NCI-H187 treated with DMSO at 0.1 percent for 48 hours (cell line): Measurements from ENCODE around the gene EDN2.

Source experiments
- DNase-seq: peaks from one replicate; lab custom pipeline; 2025; lab: John Stamatoyannopoulos, UW

EDN2 gene

DNA sequence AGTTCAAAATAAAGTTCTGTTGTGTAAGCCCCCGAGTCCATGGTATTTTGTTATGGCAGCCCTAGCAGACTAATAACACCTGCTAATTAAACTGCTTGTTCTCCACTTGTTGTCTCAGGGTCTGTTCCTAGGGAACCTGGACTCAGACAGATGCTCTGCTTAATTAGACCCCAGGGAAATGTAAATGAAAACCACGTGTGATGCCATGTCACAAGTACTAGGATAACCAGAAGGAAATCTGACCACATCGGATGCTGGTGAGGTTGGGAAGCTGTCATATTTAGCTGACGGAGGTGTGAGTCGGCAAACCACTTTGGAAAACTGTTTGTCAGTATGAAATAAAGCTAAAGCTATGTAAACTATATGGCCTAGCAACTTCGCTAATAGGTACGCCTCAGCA, 19.6 kb downstream of the EDN2 start:
- no peak for DNase-seq

DNA sequence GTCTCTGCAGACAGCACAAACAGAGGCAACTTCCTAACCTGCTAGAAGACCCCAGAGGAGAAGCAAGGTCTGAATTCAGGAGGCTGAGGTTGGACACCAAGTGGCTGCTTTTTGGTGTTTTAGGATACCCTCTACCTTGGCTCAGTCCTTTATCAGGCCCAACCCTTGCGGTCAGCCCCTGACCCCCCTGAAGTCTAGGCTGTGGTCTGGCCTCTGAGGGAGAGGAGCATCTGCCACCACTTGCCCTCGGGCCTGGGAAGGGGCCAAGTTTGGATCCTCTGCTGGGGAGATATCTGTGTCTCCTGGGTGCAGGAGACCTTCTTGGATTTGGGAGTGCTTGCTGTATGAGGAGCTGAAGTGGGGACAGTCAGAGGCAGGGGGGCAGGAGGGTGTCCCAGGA, 21.0 kb downstream of the EDN2 start:
- no peak for DNase-seq

DNA sequence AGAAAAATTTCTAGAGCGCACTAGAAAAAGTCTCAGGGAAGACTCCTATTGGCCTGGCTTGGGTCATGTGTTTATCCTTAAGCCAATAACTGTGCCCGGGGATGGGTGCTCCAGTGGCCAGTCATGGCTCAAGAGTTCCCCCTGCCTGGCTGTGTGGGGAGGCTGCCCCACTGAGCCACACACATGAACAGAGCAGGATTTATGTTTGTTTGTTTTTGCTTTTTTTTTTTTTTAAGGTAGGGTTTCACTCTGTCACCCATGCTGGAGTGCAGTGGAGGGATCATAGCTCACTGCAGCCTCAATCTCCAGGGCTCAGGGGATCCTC, 21.8 kb downstream of the EDN2 start:
- no peak for DNase-seq

DNA sequence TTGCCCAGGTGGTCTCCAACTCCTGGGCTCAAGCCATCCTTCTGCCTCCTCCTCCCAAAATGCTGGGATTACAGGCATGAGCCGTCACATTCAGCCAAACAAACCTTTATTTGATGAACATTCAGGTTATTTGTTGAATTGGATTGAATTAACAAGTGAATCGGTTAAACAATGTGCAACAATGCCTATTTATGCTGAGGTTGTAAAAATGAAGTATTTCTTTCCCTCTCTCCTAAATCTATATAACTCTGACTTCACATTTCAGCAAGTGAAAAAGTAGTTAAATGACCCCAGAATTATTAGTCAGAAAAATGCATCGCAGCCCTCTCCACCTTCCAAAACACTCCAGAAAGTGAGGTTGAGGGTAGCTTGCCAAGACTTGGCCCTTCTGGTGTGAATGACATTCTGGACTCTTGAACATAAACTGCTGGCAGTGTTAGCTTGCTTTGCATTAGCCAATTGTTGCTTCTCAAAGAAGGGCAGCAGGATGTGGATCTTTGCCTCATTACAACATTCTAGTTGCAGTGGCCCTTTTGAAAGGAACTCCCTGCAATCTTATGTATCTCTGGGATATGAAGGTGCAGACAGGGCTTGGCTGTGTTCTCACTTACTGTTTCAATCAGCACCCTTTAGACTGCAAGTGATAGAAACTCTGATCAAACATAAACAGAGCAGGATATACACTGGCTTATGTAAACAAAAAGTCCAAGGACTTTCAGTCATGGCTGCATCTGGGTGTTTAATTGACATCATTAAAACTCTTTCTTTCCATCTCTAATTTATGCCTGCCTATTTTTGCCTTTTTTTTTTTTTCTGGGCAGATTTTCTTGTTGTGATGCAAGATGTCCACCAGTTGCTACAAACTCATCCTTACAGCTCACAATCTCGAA, 22.4 kb downstream of the EDN2 start:
- no peak for DNase-seq

DNA sequence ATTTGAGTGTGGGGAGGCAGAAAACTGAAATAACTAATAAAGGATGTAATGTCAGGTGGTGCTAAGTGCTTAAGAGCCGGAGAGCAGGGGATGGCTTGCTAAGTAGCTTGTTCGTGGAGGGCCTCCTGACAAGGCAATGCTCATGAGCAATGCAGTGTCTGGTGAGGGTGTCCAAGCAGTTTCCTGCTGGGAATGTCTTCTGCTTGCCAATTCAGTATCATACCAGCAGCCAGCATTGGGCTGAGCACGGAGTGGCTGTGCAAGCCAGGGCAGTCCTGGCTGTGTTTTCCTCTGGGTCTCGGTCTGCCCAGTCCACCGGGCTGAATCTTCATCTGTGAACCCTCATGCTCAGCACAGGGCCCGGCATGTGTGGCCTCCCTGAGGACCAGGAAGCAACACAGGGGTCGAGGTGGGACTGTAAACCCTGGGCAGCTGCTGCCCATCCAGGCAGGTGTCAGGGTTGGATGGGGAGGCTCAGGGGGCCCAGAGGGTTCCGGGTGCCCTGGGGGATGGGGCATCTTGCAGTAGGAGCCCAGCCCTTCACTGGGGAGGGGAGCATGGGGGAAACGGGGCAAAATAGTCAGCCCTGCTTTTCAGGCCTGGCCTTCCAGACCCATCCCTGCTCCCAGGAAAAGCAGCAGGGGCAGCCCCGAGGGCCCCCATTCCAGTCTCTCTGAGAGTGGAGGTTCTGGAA, 27.5 kb downstream of the EDN2 start:
- DNase-seq = no peak

DNA sequence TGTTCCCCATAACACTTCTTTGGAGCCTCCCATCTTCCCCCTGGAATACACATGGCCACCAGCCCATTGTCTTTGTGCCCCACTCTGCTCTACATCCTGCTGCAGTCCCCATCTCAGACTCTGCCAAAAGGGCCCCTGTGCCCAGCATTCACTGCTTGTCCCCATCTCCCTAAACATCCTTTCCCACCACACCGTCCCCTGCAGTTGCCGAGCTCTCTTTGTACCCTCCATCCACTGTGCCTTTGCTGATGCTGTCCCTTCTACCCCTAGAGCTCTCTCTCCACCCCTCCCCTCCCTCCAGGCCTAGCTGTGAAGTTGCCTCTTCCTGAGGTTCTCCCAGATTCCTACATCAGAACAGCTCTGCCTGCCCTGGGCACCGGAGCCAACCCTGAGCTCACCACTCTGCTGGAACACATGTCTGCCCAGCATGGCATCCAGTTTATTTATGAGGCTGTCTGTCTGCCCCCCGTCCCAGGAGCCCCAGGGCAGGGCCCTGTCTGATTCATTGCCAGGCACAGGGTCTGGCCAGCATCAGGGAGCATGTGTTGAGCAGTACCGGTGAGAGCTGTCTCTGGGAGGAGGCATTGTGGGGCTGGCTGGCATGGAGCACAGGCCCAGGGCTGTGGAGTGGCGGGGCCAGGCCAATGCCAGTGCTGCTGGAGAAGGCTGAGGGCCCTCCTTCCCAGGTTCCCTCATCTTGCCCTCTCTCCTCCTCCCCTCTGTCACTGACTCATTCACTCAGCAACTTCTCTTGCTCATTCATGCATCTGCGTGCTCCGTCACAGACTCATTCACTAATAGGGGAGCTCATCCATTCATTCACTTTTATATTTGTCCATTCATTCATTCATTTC, 28.8 kb downstream of the EDN2 start:
- no peak for DNase-seq

DNA sequence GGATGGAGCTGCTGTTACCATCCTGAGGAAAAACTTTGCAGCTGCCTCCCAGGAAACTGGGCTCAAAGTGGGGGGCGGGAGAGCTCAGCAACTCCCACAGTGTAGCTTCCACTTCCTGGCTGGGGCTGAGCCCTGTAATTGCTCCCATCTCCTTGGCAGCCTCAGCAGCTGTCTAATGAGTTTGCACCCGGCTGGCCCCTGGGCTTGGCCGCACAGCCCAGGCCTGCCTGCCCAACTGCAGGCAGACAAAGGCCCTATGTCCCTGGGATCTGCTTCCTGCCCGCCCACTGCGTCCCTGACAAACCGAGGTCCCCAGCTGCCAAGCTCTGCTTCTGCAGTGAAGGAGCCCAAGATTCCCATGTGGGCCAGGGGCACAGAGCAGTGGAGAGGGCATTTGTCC, 30.1 kb downstream of the EDN2 start:
- DNase-seq = no peak

DNA sequence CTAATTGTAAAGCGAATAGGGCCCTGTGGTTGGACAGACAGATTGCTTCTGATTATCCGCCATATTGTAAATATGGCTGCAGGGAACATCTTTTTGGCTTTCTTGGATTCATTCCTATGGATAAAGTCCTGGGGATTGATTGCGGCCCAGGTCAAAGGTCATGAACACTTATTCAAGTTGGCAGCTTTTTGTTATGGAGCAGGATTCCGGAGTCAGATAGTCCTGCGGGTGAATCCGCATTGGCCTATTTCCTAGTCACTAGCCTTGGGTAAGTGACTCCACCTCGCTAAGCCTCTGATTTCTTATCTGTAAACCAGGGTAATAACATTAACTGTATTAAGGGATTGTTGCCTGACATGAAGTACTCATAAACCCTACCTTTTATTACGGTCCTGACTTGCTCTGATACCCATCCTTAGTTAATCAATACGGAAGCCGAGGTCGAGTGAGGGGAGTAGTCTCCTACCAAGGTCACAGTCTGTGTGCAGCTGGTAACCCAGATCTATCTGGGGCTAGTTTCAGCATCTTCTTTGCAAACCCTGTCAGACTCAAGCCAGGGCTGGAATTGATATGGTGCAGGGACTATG, 31.7 kb downstream of the EDN2 start:
- DNase-seq = no peak

DNA sequence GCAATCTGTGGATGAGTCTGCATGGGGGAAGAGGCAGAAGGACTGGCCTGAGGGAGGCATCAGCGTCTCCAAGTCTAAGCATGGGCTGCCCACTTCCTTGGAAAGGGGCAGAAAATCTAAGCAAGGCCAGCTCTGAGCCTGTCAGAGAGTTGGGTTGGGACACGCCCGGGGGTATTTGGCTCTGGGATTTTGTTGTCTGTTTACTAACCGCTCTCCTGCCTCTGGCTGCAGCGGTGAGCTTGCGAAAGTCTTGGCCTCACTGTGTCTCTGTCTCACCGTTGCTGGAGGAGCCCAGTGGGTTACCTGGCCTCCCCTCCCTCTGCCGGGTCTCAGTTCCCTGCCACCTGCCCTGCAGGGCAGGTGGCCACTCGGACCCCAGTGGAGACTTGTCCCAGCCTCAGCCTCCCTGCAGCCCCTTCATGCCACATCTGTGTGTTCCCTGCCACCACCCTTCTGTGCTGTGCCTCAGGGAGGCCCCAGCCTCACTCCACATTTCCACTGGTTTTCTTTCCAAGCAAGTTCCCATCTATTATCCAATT, 33.7 kb downstream of the EDN2 start:
- no peak for DNase-seq

DNA sequence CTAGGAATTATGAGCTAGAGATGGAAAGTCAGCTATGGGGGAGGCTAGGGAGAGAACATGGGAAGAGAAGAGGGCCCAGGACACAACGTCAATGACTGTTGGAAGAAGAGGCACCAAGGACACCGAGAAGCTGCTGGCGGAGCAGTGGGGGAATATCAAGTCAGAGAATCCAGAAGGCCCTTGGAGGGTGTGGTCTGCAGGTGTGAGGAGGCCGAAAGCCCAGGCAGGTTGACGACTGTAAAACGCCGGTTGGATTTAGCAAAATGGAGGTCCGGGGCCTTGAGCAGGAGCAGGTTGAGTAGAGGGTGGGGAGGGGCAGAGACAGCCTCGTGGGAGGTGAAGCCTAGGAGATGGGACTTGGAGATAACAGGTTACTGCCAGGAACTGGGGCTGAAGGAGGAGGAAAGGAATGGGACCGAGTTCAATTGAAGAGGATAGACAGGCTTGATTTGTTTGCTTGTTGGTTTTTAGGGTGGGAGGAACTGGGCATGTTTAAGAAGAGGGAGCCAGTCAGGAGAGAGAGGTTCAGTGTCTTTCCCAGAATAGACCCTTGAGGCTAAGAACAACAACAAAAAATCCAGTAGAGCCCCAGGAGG, 35.1 kb downstream of the EDN2 start:
- DNase-seq = no peak

DNA sequence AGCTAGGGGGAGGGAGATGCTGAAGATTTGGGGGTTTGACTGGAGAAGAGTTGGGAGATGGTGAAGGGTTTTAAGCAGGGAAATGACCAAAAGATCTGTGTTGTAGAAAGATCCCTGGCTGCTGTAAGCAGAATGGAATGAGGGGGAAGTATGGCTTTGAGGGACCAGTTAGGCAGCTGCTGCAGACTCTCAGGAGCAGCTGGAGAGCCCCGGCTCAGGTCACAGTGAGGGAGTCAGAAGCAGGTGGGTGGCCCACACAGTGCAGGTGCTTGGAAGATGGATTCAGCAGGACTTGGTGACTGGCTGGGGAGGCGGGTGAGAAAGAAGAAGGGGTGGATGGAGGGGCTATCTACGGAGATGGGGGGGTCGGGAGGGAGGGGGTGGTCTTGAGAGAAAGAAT, 35.7 kb downstream of the EDN2 start:
- DNase-seq = peak; percentile 17

DNA sequence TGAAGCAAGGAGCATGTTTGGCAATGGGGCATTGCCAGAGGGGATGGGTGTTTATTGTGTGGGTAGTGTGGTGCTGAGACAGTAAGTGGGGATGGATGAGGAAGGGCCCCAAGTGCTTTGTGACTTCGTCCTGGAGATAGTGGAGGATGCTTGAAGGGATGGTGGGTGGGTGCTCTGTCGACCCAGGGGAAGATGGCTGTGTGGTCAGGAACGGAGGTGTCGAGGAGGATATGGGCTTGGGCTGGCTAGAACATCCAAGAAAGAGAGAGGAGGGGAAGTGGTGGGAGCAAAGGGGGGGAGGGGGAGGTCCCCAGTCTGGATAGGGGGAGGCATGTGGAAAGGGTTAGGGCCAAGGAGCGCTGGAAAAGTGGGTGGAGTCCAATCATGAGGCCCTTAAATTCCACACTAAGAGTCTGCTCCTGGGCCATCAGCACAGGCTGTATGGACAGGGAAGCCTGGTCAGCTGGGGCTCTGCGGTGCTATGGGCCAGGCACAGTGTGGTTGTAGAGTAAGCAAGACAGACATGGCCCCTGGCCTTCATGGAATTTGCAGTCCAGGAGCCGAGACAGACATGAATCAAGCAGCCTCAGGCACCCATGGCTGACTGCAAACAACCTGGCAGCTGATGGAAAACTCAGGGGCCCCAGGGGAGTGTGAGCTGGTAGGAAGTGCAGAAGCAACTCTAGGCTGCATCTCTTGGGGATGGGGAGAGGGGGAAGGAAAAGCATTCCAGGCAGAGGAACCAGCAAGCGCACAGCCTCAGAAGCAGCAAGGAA, 36.3 kb downstream of the EDN2 start:
- DNase-seq = no peak

DNA sequence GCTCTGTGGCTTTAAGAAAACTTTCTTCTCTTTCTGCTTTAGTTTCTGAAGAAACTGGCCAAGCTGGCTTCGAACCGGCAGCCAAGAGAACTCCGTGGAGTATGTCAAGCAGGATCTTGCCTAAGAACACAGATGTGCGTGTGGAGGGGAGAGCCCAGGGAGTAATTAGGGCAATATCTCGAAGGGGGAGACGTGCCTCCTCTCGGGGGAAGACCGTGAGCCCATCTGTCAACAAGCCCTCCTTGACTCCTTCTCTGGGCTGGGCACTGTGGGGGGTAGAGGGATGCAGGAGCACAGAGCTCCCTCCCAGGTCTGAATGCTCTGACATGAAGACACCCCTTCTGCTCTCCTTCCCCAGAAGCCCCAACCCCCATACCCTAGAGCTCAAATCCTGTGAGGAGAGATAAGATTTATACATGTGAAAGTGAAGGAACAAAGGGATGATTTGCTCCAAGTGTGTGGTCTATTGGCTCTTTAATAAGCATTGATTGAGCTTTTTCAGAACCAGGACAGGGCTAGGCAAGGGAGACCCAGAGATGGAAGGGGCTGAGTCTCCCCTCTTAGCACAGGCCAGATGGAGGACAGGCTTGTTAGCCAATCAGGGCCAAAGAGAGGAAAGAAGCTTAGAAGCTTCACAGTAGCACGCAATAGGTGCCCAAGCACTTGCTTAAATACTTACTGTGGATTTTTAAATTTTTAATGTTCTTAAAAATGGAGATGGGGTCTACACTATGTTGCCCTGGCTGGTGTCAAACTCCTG, 37.5 kb downstream of the EDN2 start:
- DNase-seq = no peak

DNA sequence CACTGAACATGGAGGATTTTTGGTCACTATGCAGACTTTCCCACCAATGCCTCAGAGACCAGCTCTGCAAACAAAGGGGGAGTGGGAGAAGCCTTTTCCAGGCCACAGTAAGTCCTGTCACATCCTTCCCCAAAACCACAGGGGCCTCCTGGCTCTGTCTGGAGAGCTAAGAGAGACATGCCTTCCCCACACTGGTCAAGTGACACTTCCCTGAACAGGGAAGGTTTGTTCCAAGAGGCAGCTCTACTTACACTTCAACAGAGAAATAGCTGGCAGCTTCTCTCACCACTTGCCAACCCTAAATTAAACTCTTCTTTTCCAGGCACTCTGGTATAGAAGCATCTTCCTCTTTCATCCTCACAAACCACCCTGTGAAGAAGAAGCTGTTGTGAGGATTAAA, 39.7 kb downstream of the EDN2 start:
- no peak for DNase-seq

DNA sequence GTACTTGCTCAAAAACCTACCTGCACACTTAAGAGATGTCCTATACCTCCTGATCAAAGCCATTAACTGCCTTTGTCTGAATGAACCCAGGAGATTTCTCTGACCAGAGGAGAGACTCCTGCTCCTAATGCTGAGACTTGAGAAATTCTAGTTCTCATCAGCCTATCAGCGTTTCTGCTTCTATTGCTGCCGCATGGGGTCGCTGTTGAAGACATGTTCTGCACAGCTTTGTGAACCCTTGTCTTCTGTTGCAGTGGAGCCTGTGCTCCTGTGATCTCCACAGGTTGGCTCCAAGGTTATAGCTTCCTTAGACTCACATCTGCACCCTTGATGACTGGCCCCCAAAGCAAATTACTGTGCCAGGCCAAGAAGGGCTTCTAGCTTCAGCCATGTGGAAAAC, 40.2 kb downstream of the EDN2 start:
- DNase-seq = no peak

DNA sequence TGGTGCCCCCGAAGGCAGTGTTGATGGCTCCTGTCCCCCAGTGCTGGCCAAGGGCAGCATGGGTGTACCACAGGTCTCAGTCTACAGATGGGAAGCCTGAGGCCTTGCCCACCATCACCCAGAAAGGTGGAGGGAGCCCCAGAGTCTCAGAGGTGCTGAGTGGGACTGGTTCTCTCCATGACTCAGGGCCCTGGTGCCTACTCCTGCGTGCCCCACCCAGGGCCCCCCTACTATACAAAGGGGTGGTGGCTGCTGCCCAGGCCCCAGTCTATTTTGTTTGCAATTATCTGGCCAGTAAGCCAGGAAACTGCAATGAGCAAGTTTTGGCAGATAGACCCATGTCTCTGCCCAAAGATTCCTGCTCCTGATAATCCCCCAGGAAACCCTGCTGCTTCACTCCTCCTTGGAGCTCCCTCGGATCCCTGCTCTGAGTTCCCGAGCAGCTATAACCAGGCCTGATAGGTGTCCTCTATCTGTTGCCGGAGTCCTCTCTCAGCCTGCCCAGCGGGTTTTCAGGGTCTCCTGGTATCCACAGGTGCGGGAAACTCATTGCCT, 41.7 kb downstream of the EDN2 start:
- no peak for DNase-seq

DNA sequence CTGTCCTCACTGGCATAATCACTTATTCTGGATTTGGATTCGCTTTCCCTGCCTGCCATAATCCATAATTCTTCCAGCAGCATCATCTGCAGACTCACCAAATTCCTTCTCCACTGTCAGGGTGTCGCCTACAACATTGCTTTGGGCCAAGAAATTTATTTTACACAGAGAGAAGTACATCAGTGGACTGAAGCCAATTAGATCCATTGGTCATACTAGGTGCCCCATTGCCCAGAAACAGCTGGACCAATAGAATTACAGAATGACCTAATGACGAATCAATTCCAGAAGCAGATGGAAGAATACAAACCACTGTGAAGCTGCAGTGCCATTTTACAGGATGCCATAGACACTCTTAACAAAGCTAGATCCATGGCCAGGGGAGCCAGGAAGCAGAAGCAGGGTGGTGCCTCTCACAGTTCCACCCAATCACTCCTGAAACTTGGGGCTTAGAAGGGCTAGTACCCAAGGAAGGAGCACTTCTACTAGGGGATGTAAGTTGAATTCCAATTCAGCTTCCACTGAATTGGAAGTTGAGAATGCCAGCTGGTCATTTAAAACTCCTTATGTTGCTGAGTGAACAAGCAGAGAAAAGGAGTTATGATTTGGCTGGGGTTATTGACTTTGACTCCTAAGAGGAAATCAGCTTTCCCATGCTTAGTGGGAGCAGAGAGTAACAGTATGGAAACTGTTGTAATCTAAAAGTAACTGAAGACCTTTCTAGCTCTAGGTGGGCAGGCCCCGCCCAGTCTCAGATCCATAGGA, 44.0 kb downstream of the EDN2 start:
- no peak for DNase-seq

DNA sequence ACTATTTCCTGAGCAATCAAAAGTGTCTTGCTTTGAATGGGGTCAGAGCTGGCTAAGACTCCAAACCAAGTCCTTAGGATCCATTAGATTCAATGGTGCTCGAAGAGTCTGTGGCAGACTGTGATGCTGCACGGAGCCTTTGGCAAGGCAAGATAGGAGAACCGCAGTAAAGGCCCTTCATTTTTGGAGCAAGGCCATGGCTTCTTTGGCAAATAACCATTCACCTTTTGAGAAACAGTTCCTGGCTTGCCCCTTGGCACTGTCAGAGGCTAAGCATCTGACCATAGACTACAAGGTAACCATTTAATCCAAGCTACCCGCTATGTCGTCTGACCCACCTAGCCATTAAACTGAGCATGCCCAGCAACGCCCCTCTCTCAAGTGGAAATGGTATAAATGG, 45.2 kb downstream of the EDN2 start:
- no peak for DNase-seq

DNA sequence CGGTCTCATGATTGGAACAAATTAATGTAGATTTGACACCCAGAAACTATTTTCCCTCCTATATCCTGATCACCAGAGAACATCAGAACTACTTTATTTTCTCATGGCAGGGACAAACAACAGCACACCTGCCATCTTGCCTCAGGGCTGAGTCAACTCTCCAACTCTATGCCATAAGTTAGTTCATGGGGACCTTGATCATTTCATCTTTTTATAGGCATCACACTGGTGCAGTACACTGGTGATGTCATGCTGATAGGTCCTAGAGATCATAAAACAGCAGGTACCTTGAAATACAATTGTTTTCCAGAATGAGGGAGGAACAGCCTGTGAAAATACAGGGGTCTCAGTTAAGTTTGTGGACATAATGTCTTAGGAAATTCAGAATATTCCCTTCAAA, 45.8 kb downstream of the EDN2 start:
- DNase-seq = no peak
